GM21737 (cell line): ENCODE measurements around the gene DMXL1.
A peak's percentile ranks its signal among the peaks of the same experiment; 100 is the strongest.
"Not testable (repeated sequence)": the region's sequence is repeated elsewhere in the genome, so short reads cannot be mapped to it uniquely, and the experiment has no call there.

ENCODE experiments used
- ATAC-seq: cut with Tn5 transposase; IDR thresholded peaks from one replicate; pipeline ENCODE4 v1.9.1; 2021; ENCODE audit warnings: mild to moderate bottlenecking, moderate library complexity; ENCODE audit not compliant: unreplicated experiment

DMXL1 gene

GRCh38 chr5:119059740-119060255 is 11.1 kb upstream of the DMXL1 start:
- no peak for ATAC-seq

DNA sequence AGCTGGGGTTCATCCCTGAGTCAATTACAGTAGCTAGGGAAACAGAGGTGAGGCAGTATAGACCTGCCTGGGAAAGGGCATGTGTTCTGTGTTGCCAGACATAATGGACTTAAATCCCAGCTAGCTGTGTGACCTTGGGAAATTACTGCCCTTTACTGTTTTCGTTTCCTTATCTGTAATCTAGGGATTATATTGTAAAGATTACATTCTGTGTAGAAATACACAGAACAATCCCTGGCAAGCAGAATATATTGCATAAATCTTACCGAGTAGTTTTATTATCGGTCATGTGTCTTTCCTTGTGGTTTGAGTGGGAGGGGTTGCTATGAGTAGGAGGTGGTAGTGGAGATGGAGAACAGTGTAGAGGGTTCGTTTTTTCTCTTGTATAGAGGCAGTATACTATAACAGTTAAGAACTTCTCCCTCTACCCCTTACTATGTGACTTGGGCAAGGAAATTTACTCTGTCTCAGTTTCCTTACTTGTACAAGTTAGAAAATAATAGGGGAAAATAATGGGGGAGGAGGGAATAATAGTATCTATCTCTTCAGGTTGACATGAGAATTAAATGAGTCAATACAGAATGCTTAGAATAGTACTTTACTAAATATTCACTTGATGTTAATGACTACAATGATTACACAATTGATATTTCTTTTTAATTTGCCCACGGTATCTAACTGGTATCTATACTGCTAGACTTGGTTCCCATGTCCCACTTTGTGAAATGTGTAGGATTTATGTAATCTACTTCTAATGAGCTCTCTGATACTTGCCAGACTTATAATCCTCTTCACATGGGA is 7.1 kb upstream of the DMXL1 start:
- ATAC-seq = peak; percentile 54

DNA sequence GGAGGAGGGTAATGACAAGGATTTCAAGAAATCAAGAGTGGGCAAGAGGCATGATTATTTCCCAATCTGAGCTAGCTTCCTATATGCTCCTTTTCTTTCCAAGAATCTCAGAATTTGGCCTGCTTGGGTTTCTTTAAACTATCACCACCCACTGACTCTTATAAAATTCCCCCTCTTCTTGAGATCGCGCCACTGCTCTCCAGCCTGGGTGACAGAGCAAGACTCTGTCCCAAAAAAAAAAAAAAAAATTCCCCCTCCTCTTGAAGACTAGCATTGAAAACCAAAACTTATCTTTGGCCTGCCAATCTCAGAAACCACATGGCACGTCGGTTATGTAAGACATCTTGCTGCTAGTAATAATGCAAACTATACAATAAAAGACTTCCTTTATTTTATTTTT is 3.4 kb upstream of the DMXL1 start:
- no peak for ATAC-seq

DNA sequence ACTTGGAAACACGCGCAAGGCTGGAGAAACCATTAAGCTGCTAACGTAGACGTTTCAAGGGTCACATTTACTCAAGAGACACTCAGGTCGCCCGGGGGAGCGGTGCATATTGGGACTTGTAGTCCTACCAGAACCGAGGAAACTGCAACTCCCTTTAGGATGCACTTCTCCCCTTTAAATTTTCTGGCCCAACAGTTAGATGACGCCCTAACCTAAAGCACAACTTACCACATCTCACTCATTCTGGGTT is 384 bp upstream of the DMXL1 start:
- ATAC-seq = peak; percentile 53

GRCh38 chr5:119071561-119071995 is 691 bp downstream of the DMXL1 start:
- ATAC-seq = no peak

- ATAC-seq = no peak
Observed at GRCh38 chr5:119072496-119072895, 1.6 kb downstream of the DMXL1 start.

DNA sequence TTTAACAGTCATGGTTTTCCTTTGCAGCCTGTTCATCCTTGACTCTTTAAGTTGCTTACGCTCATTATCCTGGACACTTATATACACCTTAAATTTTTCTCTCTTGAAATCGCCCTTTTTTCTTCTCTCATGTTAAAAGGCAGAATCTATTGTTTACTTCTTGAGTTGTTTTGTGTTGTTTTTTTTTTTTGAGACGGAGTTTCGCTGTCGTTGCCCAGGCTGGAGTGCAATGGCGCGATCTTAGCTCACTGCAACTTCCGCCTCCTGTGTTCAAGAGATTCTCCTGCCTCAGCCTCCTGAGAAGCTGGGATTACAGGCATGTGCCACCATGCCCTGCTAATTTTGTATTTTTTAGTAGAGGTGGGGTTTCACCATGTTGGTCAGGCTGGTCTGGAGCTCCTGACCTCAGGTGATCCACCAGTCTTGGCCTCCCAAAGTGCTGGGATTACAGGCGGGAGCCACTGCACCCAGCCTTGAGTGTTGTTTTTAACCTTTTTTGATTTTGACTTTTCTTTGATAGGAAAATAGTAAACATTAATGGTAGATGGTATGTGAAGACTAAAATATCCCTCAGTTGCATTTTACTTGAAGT is 3.0 kb downstream of the DMXL1 start:
- not testable (repeated sequence) for ATAC-seq

DNA sequence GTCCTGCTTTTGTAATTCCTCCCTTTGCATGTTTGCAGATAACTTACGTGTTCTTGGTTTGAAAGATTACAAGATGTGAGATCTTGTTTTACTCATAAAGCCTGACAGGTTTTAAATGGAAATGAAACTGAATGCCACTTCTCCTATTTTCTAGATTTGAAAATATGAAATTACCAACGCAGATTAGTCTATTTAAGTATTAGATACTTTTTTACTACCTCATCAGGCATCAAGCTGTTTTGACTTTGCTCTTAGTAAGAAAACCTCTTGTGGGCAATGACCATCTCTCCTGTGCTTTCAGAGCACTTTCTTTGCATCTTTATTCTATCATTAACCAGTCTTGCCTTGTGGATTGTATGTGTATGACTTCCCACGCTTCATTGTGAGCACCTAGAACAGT is 3.5 kb downstream of the DMXL1 start:
- ATAC-seq = peak; percentile 17

DNA sequence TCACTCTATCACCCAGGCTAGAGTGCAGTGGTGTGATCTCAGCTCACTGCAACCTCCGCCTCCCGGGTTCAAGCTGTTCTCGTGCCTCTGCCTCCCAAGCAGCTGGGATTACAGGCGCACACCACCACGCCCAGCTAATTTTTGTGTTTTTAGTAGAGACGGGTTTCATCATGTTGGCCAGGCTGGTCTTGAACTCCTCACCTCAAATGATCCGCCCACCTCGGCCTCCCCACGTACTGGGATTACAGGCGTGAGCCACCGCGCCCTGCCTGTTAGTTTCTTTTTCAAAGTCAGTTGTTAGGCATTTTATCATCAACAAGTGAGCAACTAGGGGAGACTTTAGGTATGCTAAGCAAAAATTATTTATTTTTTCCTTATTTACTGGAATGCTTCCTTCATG is 4.4 kb downstream of the DMXL1 start:
- not testable (repeated sequence) for ATAC-seq

DNA sequence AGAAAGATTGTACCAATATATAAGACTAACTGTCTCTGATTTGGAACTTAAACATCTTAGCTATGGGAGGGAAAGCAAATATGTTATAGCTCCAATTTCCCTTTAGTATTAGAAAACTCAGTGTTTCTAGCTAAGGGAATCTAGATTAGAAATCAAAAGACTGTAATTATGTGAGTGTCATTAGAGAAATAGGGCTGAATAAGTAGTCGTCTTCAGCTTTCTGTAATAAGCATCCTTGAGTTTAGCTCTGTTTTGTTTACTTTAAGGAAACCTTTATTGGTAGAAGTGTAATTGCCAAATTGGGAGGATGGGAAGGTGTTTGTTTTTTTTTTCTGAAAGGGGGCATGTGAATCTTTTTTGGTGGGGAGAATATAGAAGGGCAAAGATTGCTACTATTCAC is 5.2 kb downstream of the DMXL1 start:
- ATAC-seq = no peak

GRCh38 chr5:119077444-119077843 is 6.6 kb downstream of the DMXL1 start:
- ATAC-seq = no peak

- no peak for ATAC-seq
Observed at GRCh38 chr5:119078071-119078846, 7.4 kb downstream of the DMXL1 start.

GRCh38 chr5:119078861-119079260 is 8.0 kb downstream of the DMXL1 start:
- ATAC-seq = no peak

- ATAC-seq = peak; percentile 48
Observed at GRCh38 chr5:119079318-119079921, 8.5 kb downstream of the DMXL1 start.

- no peak for ATAC-seq
Observed at GRCh38 chr5:119080936-119081335, 10.0 kb downstream of the DMXL1 start.

DNA sequence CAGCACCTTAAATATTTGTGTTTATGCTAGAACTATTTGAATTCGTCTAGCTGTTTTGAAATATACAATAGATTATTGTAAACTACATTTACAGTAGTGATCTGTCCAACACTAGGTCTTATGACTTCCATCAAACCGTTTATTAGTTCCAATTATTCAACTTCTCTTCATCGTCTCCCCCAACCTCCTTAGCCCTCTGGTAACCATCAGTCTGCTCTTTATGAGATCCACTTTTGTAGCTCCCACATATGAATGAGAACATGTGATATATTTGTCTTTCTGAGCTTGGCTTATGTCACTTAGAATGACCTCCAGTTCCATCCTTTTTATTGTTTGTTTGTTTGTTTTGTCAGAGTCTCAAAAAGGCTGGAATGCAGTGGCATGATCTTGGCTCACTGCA is 11.8 kb downstream of the DMXL1 start:
- no peak for ATAC-seq

- no peak for ATAC-seq
Observed at GRCh38 chr5:119083679-119084078, 12.8 kb downstream of the DMXL1 start.

DNA sequence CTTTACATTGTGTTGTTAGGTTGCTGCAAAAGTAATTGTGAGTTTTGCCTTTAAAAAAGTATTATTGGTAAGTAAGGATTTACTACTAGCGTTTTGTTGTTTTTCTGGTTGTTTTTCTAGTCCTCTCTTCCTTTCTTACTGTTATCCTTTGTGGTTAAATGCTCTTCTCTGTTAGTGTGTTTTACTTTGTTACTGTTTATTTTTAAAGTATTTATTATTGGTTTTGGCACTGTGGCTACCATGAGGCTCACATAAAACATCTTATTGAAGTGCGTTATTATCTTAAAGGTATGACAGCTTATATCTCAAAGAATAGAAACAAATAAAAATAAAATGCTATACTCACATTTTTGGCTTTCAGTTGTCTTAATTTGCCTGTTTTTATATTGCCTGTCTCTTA is 17.6 kb downstream of the DMXL1 start:
- no peak for ATAC-seq

- ATAC-seq = no peak
Observed at GRCh38 chr5:119095611-119096010, 24.7 kb downstream of the DMXL1 start.

DNA sequence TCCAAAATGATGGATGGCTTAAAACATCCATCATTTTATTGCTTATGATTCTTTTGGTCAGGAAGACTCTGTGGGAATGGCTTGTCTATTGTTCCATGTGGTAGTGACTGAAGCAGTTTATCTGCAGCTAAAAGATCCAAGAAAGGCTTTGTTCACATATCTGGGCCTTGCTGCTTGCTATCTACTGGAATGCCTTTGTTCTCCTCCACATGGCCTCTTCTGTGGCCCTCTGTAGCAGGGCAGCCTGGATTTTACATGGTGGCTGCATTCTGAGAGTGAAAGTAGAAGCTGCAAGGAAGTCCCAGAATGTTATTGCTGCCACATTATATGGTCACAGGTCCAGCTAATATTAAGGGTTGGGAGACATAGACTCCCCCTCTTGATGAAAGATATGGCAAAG is 35.1 kb downstream of the DMXL1 start:
- no peak for ATAC-seq

- no peak for ATAC-seq
Observed at GRCh38 chr5:119112151-119112550, 41.3 kb downstream of the DMXL1 start.
